HepG2 (cell line): ENCODE results near the gene NFE2L2. TPM values are rescaled to one million over a fixed set of nuclear protein-coding genes. Genes with fewer than 3 reads are reported as not detected.

Source experiments
- BCL6 ChIP-seq: IDR thresholded peaks from 2 replicates; pipeline ENCODE4 v1.6.1; 2016; ENCODE audit warnings: missing genetic modification reagents, missing compliant biosample characterization
- MAFK ChIP-seq, 2 experiments: IDR thresholded peaks in 1 of 2; conservative IDR thresholded peaks in 1 of 2; 2 replicates each; pipeline ENCODE4 v1.6.1; 2011; ENCODE audit warnings: improper control_type of control experiment in 2 of 2, low read length in 2 of 2
- MED13 ChIP-seq: sonication (generic); formaldehyde crosslinking; IDR thresholded peaks from 2 replicates; pipeline ENCODE4 v1.5.0; 2020; ENCODE audit warnings: missing genetic modification reagents
- SOX6 ChIP-seq, 2 experiments: fragments of 450-650 bp in 1 of 2; sonication (generic) in 1 of 2; formaldehyde crosslinking in 1 of 2; IDR thresholded peaks; 2 replicates each; pipeline versions ENCODE4 v1.4.0 to v1.6.1; 2017 to 2020; ENCODE audit warnings: antibody characterized with exemption in 1 of 2, mild to moderate bottlenecking in 1 of 2, missing genetic modification reagents in 1 of 2
- polyA plus RNA-seq, 8 experiments: library from polyadenylated mRNA; depleted of rRNA in 3 of 8; stranded (reverse) in 7 of 8; unstranded in 1 of 8; fragments of >200 nt; fragmentation: Illumina TruSeq in 4 of 8; extraction: Trizol in 4 of 8; gene quantifications; 2 replicates each; pipeline versions ENCODE4 v1.2.1 to v1.2.3, GENCODE V29; 2011 to 2016; ENCODE audit warnings: low read depth in 4 of 8, missing spikeins in 1 of 8, mixed read lengths in 1 of 8; ENCODE audit not compliant: insufficient read depth in 1 of 8
- total RNA-seq, 5 experiments: library from RNA; depleted of rRNA; stranded (reverse); fragments of >200 nt; fragmentation: Illumina TruSeq; extraction: Trizol; gene quantifications; 2 replicates each; pipeline ENCODE4 v1.2.3, GENCODE V29; 2016; ENCODE audit warnings: low read depth in 1 of 5
- TF ChIP-seq, protein P1 (sequence below): sonication (generic); formaldehyde crosslinking; IDR thresholded peaks from 2 replicates; pipeline ENCODE4 v1.4.0; 2020; ENCODE audit warnings: mild to moderate bottlenecking, missing genetic modification reagents, borderline replicate concordance
- TF ChIP-seq, protein P2 (sequence below): sonication (generic); formaldehyde crosslinking; IDR thresholded peaks from 2 replicates; pipeline ENCODE4 v1.5.0; 2020; ENCODE audit warnings: mild to moderate bottlenecking, missing genetic modification reagents, borderline replicate concordance
- TF ChIP-seq, protein P3 (sequence below): IDR thresholded peaks from 2 replicates; pipeline ENCODE4 v1.6.1; 2016; ENCODE audit warnings: low read depth, missing genetic modification reagents, missing compliant biosample characterization

Gene NFE2L2
- total and polyA plus RNA-seq, 2 of the 13 experiments (the other 11 are each of a cell fraction or from before 2014, with no cell fraction given): 84.6 to 215 TPM

DNA sequence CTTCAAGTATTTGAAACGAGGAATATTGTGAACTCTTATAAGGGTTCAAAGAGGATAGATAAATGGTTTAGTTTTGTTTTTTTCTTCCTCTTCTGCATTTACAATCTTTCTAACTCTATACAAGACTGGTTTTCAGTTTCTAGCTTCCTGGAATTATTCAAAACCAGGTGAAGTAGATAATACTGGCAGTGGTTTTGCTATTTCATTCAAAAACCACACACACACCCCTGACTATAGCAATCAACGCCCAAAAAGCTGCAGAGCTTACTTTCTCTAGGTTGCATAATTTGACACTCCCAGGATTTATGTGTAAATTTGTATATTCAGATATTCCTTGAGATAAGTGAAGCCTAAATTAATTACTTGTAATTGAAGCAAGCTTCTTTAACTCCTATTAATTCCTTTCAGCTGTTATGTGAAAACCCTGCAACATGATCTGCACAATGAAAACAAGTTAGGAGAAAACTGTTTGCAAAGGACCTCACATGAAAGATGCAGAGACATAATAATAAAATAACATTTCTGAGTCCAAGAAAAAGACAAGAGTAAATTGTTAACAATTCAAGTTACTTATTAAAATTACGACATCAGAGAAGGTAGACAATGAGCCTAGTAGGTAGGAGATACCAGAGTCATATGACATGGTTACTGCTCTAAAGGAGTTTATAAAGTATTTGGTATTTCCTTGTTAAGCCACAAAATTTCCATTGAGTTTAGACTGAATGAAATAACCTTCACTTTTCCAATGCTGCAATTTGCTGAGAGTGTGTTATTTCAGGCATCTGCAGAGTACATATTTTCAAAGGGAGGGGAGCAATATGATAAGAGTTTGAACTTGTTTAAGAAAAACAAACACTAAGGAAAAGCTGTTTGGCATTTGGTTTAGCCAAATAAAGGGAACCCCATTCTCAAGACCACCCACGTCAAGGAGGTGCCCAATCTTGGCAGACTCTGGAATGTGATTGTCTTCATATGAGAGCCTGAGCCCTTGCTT is 1.6 kb upstream of the NFE2L2 start (continued):
- TF ChIP-seq, protein P1, sequence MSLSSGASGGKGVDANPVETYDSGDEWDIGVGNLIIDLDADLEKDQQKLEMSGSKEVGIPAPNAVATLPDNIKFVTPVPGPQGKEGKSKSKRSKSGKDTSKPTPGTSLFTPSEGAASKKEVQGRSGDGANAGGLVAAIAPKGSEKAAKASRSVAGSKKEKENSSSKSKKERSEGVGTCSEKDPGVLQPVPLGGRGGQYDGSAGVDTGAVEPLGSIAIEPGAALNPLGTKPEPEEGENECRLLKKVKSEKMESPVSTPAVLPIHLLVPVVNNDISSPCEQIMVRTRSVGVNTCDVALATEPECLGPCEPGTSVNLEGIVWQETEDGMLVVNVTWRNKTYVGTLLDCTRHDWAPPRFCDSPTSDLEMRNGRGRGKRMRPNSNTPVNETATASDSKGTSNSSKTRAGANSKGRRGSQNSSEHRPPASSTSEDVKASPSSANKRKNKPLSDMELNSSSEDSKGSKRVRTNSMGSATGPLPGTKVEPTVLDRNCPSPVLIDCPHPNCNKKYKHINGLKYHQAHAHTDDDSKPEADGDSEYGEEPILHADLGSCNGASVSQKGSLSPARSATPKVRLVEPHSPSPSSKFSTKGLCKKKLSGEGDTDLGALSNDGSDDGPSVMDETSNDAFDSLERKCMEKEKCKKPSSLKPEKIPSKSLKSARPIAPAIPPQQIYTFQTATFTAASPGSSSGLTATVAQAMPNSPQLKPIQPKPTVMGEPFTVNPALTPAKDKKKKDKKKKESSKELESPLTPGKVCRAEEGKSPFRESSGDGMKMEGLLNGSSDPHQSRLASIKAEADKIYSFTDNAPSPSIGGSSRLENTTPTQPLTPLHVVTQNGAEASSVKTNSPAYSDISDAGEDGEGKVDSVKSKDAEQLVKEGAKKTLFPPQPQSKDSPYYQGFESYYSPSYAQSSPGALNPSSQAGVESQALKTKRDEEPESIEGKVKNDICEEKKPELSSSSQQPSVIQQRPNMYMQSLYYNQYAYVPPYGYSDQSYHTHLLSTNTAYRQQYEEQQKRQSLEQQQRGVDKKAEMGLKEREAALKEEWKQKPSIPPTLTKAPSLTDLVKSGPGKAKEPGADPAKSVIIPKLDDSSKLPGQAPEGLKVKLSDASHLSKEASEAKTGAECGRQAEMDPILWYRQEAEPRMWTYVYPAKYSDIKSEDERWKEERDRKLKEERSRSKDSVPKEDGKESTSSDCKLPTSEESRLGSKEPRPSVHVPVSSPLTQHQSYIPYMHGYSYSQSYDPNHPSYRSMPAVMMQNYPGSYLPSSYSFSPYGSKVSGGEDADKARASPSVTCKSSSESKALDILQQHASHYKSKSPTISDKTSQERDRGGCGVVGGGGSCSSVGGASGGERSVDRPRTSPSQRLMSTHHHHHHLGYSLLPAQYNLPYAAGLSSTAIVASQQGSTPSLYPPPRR (CRISPR knock-in tag): peak; percentile 18; the same call in 1 of the 2 replicates
- TF ChIP-seq, protein P2, sequence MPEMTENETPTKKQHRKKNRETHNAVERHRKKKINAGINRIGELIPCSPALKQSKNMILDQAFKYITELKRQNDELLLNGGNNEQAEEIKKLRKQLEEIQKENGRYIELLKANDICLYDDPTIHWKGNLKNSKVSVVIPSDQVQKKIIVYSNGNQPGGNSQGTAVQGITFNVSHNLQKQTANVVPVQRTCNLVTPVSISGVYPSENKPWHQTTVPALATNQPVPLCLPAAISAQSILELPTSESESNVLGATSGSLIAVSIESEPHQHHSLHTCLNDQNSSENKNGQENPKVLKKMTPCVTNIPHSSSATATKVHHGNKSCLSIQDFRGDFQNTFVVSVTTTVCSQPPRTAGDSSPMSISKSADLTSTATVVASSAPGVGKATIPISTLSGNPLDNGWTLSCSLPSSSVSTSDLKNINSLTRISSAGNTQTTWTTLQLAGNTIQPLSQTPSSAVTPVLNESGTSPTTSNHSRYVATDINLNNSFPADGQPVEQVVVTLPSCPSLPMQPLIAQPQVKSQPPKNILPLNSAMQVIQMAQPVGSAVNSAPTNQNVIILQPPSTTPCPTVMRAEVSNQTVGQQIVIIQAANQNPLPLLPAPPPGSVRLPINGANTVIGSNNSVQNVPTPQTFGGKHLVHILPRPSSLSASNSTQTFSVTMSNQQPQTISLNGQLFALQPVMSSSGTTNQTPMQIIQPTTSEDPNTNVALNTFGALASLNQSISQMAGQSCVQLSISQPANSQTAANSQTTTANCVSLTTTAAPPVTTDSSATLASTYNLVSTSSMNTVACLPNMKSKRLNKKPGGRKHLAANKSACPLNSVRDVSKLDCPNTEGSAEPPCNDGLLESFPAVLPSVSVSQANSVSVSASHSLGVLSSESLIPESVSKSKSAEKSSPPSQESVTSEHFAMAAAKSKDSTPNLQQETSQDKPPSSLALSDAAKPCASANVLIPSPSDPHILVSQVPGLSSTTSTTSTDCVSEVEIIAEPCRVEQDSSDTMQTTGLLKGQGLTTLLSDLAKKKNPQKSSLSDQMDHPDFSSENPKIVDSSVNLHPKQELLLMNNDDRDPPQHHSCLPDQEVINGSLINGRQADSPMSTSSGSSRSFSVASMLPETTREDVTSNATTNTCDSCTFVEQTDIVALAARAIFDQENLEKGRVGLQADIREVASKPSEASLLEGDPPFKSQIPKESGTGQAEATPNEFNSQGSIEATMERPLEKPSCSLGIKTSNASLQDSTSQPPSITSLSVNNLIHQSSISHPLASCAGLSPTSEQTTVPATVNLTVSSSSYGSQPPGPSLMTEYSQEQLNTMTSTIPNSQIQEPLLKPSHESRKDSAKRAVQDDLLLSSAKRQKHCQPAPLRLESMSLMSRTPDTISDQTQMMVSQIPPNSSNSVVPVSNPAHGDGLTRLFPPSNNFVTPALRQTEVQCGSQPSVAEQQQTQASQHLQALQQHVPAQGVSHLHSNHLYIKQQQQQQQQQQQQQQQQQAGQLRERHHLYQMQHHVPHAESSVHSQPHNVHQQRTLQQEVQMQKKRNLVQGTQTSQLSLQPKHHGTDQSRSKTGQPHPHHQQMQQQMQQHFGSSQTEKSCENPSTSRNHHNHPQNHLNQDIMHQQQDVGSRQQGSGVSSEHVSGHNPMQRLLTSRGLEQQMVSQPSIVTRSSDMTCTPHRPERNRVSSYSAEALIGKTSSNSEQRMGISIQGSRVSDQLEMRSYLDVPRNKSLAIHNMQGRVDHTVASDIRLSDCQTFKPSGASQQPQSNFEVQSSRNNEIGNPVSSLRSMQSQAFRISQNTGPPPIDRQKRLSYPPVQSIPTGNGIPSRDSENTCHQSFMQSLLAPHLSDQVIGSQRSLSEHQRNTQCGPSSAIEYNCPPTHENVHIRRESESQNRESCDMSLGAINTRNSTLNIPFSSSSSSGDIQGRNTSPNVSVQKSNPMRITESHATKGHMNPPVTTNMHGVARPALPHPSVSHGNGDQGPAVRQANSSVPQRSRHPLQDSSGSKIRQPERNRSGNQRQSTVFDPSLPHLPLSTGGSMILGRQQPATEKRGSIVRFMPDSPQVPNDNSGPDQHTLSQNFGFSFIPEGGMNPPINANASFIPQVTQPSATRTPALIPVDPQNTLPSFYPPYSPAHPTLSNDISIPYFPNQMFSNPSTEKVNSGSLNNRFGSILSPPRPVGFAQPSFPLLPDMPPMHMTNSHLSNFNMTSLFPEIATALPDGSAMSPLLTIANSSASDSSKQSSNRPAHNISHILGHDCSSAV (CRISPR knock-in tag): no peak
- TF ChIP-seq, protein P3, sequence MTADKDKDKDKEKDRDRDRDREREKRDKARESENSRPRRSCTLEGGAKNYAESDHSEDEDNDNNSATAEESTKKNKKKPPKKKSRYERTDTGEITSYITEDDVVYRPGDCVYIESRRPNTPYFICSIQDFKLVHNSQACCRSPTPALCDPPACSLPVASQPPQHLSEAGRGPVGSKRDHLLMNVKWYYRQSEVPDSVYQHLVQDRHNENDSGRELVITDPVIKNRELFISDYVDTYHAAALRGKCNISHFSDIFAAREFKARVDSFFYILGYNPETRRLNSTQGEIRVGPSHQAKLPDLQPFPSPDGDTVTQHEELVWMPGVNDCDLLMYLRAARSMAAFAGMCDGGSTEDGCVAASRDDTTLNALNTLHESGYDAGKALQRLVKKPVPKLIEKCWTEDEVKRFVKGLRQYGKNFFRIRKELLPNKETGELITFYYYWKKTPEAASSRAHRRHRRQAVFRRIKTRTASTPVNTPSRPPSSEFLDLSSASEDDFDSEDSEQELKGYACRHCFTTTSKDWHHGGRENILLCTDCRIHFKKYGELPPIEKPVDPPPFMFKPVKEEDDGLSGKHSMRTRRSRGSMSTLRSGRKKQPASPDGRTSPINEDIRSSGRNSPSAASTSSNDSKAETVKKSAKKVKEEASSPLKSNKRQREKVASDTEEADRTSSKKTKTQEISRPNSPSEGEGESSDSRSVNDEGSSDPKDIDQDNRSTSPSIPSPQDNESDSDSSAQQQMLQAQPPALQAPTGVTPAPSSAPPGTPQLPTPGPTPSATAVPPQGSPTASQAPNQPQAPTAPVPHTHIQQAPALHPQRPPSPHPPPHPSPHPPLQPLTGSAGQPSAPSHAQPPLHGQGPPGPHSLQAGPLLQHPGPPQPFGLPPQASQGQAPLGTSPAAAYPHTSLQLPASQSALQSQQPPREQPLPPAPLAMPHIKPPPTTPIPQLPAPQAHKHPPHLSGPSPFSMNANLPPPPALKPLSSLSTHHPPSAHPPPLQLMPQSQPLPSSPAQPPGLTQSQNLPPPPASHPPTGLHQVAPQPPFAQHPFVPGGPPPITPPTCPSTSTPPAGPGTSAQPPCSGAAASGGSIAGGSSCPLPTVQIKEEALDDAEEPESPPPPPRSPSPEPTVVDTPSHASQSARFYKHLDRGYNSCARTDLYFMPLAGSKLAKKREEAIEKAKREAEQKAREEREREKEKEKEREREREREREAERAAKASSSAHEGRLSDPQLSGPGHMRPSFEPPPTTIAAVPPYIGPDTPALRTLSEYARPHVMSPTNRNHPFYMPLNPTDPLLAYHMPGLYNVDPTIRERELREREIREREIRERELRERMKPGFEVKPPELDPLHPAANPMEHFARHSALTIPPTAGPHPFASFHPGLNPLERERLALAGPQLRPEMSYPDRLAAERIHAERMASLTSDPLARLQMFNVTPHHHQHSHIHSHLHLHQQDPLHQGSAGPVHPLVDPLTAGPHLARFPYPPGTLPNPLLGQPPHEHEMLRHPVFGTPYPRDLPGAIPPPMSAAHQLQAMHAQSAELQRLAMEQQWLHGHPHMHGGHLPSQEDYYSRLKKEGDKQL: peak; percentile 62; the same call in 1 of the 2 replicates
- TF ChIP-seq BCL6 (CRISPR knock-in tag) (peak; percentile 85), MED13 (CRISPR knock-in tag) (peak; percentile 67; the same call in 1 of the 2 replicates), MAFK (conservative IDR thresholded peaks at IDR 0.05 in 1 of 2, IDR thresholded peaks at IDR 0.05 in 1 of 2; ENCODE audit: low read length in 2 of 2) (peak; percentile 78 to 90), SOX6 (IDR thresholded peaks at IDR 0.05) (no peak), SOX6 (CRISPR knock-in tag; IDR thresholded peaks at IDR 0.05) (peak; percentile 75)
